Lower leg skin (tissue), 3 donors: ENCODE results near the gene LMCD1.

Experiments
- CTCF ChIP-seq, 3 donors: fragments of 450-650 bp; IDR thresholded peaks; one replicate each; pipeline ENCODE4 v1.5.1; 2016; ENCODE audit warnings: antibody characterized with exemption in 3 of 3, mild to moderate bottlenecking in 3 of 3, moderate library complexity in 2 of 3
- POLR2A ChIP-seq, 2 donors: fragments of 450-650 bp; IDR thresholded peaks; one replicate each; pipeline ENCODE4 v1.6.1; 2016 to 2017; ENCODE audit warnings: antibody characterized with exemption in 2 of 2, mild to moderate bottlenecking in 1 of 2, moderate library complexity in 1 of 2

- TF ChIP-seq POLR2A (IDR thresholded peaks at IDR 0.05) (no peak), CTCF (IDR thresholded peaks at IDR 0.05) (no peak)
Observed at GRCh38 chr3:8519156-8519555, 17.5 kb downstream of the LMCD1 start.
